Activated naive CD8-positive, alpha-beta T cell treated with anti-CD3 and anti-CD28 coated beads, Interleukin-2, amount 10 ng/mL, durations not matched to agents 7 days and 5 days (primary cell): Measurements from ENCODE around the gene RERE. TPM values are rescaled to one million over a fixed set of nuclear protein-coding genes. Genes with fewer than 3 reads are reported as not detected.

ENCODE experiments used
- ATAC-seq: fragments of 150-1000 bp; cut with Tn5 transposase; one replicate; pipeline ENCODE4 v1.10.0; 2021; ENCODE audit warnings: low read depth, moderate library complexity
- POLR2A ChIA-PET: fragments of 350-600 bp; sonication (Branson Sonifier 250); formaldehyde crosslinking; loops from one replicate; lab custom pipeline; 2021; ENCODE audit warnings: antibody characterized with exemption; lab: Charles Lee
- DNase-seq: peaks from one replicate; pipeline ENCODE4 v3.0.0; 2021
- H3K27ac Mint-ChIP-seq: one replicate; pipeline ENCODE4 v1.8.0; 2022; ENCODE audit warnings: mild to moderate bottlenecking, mixed read lengths
- H3K27me3 Mint-ChIP-seq: one replicate; pipeline ENCODE4 v1.8.0; 2022; ENCODE audit warnings: mild to moderate bottlenecking, moderate library complexity, mixed read lengths
- H3K36me3 Mint-ChIP-seq: one replicate; pipeline ENCODE4 v1.8.0; 2021; ENCODE audit warnings: mild to moderate bottlenecking, mixed read lengths
- H3K4me1 Mint-ChIP-seq: one replicate; pipeline ENCODE4 v1.8.0; 2021; ENCODE audit warnings: mixed read lengths
- H3K4me3 Mint-ChIP-seq: one replicate; pipeline ENCODE4 v1.8.0; 2022; ENCODE audit warnings: mild to moderate bottlenecking, moderate library complexity, mixed read lengths
- H3K9me3 Mint-ChIP-seq: one replicate; pipeline ENCODE4 v1.8.0; 2021; ENCODE audit warnings: mixed read lengths
- total RNA-seq, 2 experiments: library from RNA; stranded (reverse); gene quantifications; one replicate each; pipeline ENCODE4 v1.2.3, GENCODE V29; 2021

RERE gene
- total RNA-seq, 2 experiments from 2014 or later = 64.4 to 68.7 TPM

GRCh38 chr1:8813016-8813763 lies 4.2 kb downstream of the RERE start:
- H3K27ac Mint-ChIP-seq = no peak overlapping the region
- H3K27me3 Mint-ChIP-seq = no peaks in the 10 kb centered on the region
- no peaks in the 10 kb centered on the region for H3K9me3 Mint-ChIP-seq
- ATAC-seq (no peak), DNase-seq (no peak)
- no peaks in the 10 kb centered on the region for H3K36me3 Mint-ChIP-seq
- H3K4me1 Mint-ChIP-seq = peaks cover 27% of the 10 kb centered on the region
- no peak overlapping the region for H3K4me3 Mint-ChIP-seq
- POLR2A ChIA-PET = interaction anchor here (0.7 kb wide), 1 partner anchor 58 kb away, joined by 4 read pairs; no protein-coding TSS in a partner anchor

- H3K4me1 Mint-ChIP-seq = peaks cover 25% of the 10 kb centered on the region
- H3K4me3 Mint-ChIP-seq = no peak overlapping the region
- ATAC-seq = no peak
- H3K27me3 Mint-ChIP-seq = no peaks in the 10 kb centered on the region
- no peak for DNase-seq
- H3K27ac Mint-ChIP-seq = no peak overlapping the region
- POLR2A ChIA-PET = no interaction called here
- H3K9me3 Mint-ChIP-seq = no peaks in the 10 kb centered on the region
- H3K36me3 Mint-ChIP-seq = no peaks in the 10 kb centered on the region
Observed at GRCh38 chr1:8812081-8812480, 5.4 kb downstream of the RERE start.

GRCh38 chr1:8810987-8811386 lies 6.5 kb downstream of the RERE start:
- ATAC-seq (no peak), DNase-seq (no peak)
- H3K9me3 Mint-ChIP-seq = no peaks in the 10 kb centered on the region
- H3K27me3 Mint-ChIP-seq = no peaks in the 10 kb centered on the region
- no peak overlapping the region for H3K4me3 Mint-ChIP-seq
- H3K27ac Mint-ChIP-seq = no peak overlapping the region
- H3K4me1 Mint-ChIP-seq = peaks cover 17% of the 10 kb centered on the region
- POLR2A ChIA-PET = interaction anchor here (0.5 kb wide), 1 partner anchor 172 kb away, joined by 3 read pairs; no protein-coding TSS in a partner anchor
- H3K36me3 Mint-ChIP-seq = no peaks in the 10 kb centered on the region

- no peak overlapping the region for H3K4me3 Mint-ChIP-seq
- H3K36me3 Mint-ChIP-seq = no peaks in the 10 kb centered on the region
- H3K27ac Mint-ChIP-seq = no peak overlapping the region
- H3K27me3 Mint-ChIP-seq = no peaks in the 10 kb centered on the region
- no peaks in the 10 kb centered on the region for H3K9me3 Mint-ChIP-seq
- no peak for DNase-seq
- H3K4me1 Mint-ChIP-seq = peaks cover 5% of the 10 kb centered on the region
- POLR2A ChIA-PET = no interaction called here
- no peak for ATAC-seq
Observed at GRCh38 chr1:8809342-8809736, 8.1 kb downstream of the RERE start.

GRCh38 chr1:8807004-8807403 lies 10.4 kb downstream of the RERE start:
- POLR2A ChIA-PET = interaction anchor here (0.5 kb wide), 1 partner anchor 44 kb away, joined by 3 read pairs; no protein-coding TSS in a partner anchor
- Mint-ChIP-seq H3K9me3 (no peaks in the 10 kb centered on the region), H3K36me3 (no peaks in the 10 kb centered on the region), H3K27me3 (no peaks in the 10 kb centered on the region), H3K4me3 (no peak overlapping the region), H3K4me1 (no peaks in the 10 kb centered on the region), H3K27ac (no peak overlapping the region)
- ATAC-seq (no peak), DNase-seq (no peak)

GRCh38 chr1:8800416-8800815 lies 17.0 kb downstream of the RERE start:
- Mint-ChIP-seq H3K27ac (no peak overlapping the region), H3K4me1 (no peaks in the 10 kb centered on the region), H3K4me3 (no peak overlapping the region), H3K36me3 (no peaks in the 10 kb centered on the region), H3K27me3 (no peaks in the 10 kb centered on the region), H3K9me3 (no peaks in the 10 kb centered on the region)
- ATAC-seq (no peak), DNase-seq (no peak)
- POLR2A ChIA-PET = no interaction called here

- ATAC-seq (no peak), DNase-seq (no peak)
- Mint-ChIP-seq H3K4me1 (no peaks in the 10 kb centered on the region), H3K27me3 (no peaks in the 10 kb centered on the region), H3K27ac (no peak overlapping the region), H3K4me3 (no peak overlapping the region), H3K9me3 (no peaks in the 10 kb centered on the region), H3K36me3 (no peaks in the 10 kb centered on the region)
- POLR2A ChIA-PET = no interaction called here
Observed at GRCh38 chr1:8797216-8797615, 20.2 kb downstream of the RERE start.

- ATAC-seq (no peak), DNase-seq (no peak)
- POLR2A ChIA-PET = no interaction called here
- H3K4me1 Mint-ChIP-seq = no peaks in the 10 kb centered on the region
- no peak overlapping the region for H3K27ac Mint-ChIP-seq
- H3K4me3 Mint-ChIP-seq = no peak overlapping the region
- no peaks in the 10 kb centered on the region for H3K9me3 Mint-ChIP-seq
- no peaks in the 10 kb centered on the region for H3K36me3 Mint-ChIP-seq
- H3K27me3 Mint-ChIP-seq = no peaks in the 10 kb centered on the region
Observed at GRCh38 chr1:8796812-8797211, 20.6 kb downstream of the RERE start.

- H3K9me3 Mint-ChIP-seq = no peaks in the 10 kb centered on the region
- no peaks in the 10 kb centered on the region for H3K36me3 Mint-ChIP-seq
- H3K27me3 Mint-ChIP-seq = no peaks in the 10 kb centered on the region
- ATAC-seq (no peak), DNase-seq (no peak)
- H3K27ac Mint-ChIP-seq = no peak overlapping the region
- no peaks in the 10 kb centered on the region for H3K4me1 Mint-ChIP-seq
- no peak overlapping the region for H3K4me3 Mint-ChIP-seq
- POLR2A ChIA-PET = no interaction called here
Observed at GRCh38 chr1:8794605-8795004, 22.8 kb downstream of the RERE start.

GRCh38 chr1:8791819-8792218 lies 25.6 kb downstream of the RERE start:
- Mint-ChIP-seq H3K27ac (no peak overlapping the region), H3K4me1 (peaks cover 3% of the 10 kb centered on the region), H3K27me3 (no peaks in the 10 kb centered on the region), H3K36me3 (no peaks in the 10 kb centered on the region), H3K4me3 (no peak overlapping the region), H3K9me3 (no peaks in the 10 kb centered on the region)
- DNase-seq (no peak), ATAC-seq (no peak)
- POLR2A ChIA-PET = no interaction called here

- POLR2A ChIA-PET = no interaction called here
- DNase-seq (no peak), ATAC-seq (no peak)
- Mint-ChIP-seq H3K27me3 (no peaks in the 10 kb centered on the region), H3K9me3 (no peaks in the 10 kb centered on the region), H3K36me3 (no peaks in the 10 kb centered on the region), H3K4me3 (no peak overlapping the region), H3K4me1 (peaks cover 3% of the 10 kb centered on the region), H3K27ac (no peak overlapping the region)
Observed at GRCh38 chr1:8790987-8791386, 26.5 kb downstream of the RERE start.

GRCh38 chr1:8790478-8790877 lies 27.0 kb downstream of the RERE start:
- no peak for DNase-seq
- POLR2A ChIA-PET = no interaction called here
- no peak for ATAC-seq
- Mint-ChIP-seq H3K9me3 (no peaks in the 10 kb centered on the region), H3K4me3 (no peak overlapping the region), H3K36me3 (no peaks in the 10 kb centered on the region), H3K27ac (no peak overlapping the region), H3K27me3 (no peaks in the 10 kb centered on the region), H3K4me1 (peaks cover 3% of the 10 kb centered on the region)

- no peaks in the 10 kb centered on the region for H3K9me3 Mint-ChIP-seq
- POLR2A ChIA-PET = no interaction called here
- H3K27ac Mint-ChIP-seq = no peak overlapping the region
- H3K36me3 Mint-ChIP-seq = no peaks in the 10 kb centered on the region
- no peak overlapping the region for H3K4me3 Mint-ChIP-seq
- H3K4me1 Mint-ChIP-seq = peaks cover 3% of the 10 kb centered on the region
- ATAC-seq (no peak), DNase-seq (no peak)
- no peaks in the 10 kb centered on the region for H3K27me3 Mint-ChIP-seq
Observed at GRCh38 chr1:8789314-8790214, 27.9 kb downstream of the RERE start.

- Mint-ChIP-seq H3K4me1 (peaks cover 3% of the 10 kb centered on the region), H3K27ac (no peak overlapping the region), H3K36me3 (no peaks in the 10 kb centered on the region), H3K9me3 (no peaks in the 10 kb centered on the region), H3K4me3 (no peak overlapping the region), H3K27me3 (no peaks in the 10 kb centered on the region)
- ATAC-seq (no peak), DNase-seq (no peak)
- POLR2A ChIA-PET = no interaction called here
Observed at GRCh38 chr1:8787218-8787617, 30.2 kb downstream of the RERE start.
